ENCODE results near the gene AGO3. TPM values are rescaled to one million over a fixed set of nuclear protein-coding genes. Genes with fewer than 3 reads are reported as not detected.

The AGO3 gene
- total RNA-seq, 2 experiments from 2014 or later: 26.1 to 29.8 TPM

DNA sequence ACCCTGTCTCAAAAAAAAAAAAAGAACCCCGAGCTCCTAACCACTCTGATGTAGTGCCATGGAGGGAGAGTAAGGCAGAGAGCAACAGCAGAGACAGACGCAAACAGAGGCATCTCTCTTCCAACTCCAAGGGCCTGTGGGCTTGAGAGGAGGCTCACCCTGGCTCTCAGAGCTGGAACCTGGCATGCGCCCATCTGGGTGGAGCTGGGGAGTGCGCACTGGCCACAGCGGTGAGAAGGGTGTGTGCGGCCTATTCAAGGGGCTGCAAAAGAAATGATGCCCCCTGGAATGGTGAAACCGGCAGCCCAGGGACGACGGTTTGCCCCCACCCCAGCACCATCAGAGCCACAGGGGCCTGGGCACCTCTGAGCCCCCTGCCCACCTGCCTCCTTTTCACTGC lies 176.5 kb downstream of the AGO3 start:
- CTCF ChIA-PET: interaction anchor here (1.1 to 2.5 kb wide), 3 partner anchors 27 to 42 kb away, joined by 3 to 9 read pairs (median 6); partner anchors contain the start of gene TRAPPC3
- POLR2A ChIA-PET: no interaction called here

DNA sequence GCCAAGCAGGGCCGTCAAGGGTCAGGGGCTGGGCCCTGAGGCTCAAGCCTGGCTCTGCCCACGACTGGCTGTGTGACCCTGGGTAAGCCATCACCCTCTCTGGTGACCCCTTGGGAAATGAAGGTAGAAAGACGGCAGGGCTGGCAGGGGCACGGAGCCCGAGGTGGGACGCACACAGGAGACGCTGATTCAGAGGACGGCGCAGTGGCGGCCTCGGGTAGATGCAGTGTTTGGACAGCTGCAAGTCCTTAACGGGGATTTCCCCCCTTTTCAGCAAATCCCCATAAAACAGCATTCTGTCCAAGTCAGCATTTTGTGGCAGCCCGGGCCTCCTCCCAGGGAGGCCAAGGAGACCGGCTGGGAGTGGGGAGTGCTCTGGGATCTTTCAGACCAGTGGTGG lies 177.4 kb downstream of the AGO3 start:
- ChIA-PET POLR2A (no interaction called here), CTCF (interaction anchor here (2.5 kb wide), 1 partner anchor 26 kb away, joined by 9 read pairs; no protein-coding TSS in a partner anchor)

DNA sequence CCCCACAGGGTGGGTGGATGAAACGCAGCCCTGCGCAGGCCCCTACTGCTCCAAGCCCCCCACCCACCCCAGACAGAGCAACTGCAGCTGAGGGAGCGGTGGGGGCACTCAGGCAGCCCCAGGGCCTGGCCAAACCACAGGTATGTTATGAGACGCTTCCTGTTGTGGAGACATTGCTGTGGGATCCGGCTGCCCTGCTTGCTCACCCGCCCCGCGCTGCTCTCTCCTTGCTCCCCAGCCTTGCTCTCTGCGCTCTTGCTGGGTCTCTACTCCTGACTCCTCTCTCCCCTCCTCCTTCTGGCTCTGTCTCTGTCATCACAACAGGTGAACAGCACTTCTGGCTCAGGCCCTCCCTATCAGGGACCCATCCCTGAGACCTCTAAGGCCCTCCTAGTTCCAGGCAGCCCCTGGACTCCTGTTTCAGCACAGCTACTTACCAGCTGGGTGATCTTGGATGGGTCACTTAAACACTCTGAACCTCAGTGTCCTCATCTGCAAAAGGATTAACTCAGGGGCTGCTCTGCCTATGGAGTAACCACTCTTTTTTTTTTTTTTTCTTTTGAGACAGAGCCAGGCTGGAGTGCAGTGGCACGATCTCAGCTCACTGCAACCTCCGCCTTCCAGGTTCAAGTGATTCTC lies 178.3 kb downstream of the AGO3 start:
- CTCF ChIA-PET: interaction anchor here (0.8 to 2.5 kb wide), 2 partner anchors 8 to 25 kb away, joined by 3 to 9 read pairs; no protein-coding TSS in a partner anchor
- POLR2A ChIA-PET: no interaction called here

DNA sequence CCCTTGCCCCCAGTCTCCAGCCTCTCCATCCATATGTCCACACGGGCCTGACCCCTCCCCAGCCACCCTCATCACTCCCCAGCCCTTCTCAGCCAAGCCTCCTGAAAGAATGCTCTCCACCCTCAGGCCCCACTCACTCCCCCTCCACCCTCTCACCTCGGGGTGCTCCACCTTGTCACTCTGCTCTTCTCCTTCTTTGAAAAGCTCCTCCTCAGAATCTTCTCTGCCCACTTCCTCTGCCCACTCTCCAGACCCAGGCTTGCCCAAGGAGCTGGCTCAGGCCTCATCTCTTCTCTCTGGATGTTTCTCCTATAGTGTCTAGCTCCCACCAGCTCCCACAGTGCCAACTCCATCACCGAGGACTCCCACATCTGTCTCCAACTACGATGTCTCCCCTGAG lies 180.2 kb downstream of the AGO3 start:
- ChIA-PET CTCF (interaction anchor here (1.4 to 2.7 kb wide), 2 partner anchors 11 to 23 kb away, joined by 4 to 16 read pairs; no protein-coding TSS in a partner anchor), POLR2A (interaction anchor here (1.0 kb wide), 1 partner anchor 34 kb away, joined by 3 read pairs; no protein-coding TSS in a partner anchor)

DNA sequence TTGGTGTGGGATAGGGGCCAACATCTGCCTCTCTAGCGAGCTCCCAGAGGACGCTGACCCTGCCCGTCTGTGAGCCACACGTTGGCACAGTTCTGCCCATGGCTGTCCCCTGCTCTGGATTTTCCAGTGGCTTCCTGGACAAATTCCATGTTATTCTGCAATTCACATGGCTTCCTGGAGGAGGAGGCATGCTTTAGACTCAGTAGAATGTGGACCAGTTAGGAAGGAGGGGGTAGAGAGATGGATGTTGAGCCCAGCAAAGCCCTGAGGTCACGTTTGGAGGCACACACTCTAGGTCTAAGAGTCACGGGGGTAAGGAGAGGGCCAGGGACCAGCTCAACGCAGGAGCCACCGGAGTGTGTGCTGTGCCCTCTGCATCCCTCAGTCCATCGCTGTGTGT lies 181.9 kb downstream of the AGO3 start:
- CTCF ChIA-PET: no interaction called here
- POLR2A ChIA-PET: no interaction called here

DNA sequence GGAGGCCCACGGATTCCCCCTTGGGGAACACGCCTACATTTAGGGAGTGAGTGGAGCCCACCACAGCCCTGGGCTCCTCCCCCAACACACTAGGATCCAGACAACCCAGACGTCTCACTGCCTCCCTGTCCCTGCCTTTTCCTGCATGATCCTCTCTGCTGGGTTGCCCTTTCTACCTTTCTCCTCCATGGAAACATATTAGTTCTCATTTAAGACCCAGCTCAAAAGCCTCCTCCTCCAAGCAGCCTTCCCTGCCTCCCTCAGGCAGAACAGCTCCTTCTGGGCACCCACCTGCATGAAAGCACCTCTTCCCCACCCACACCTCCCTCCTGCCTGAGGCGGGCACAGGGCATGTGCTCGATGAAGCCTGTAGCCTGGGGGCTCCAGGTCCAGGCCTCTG lies 183.5 kb downstream of the AGO3 start:
- ChIA-PET POLR2A (no interaction called here), CTCF (no interaction called here)

DNA sequence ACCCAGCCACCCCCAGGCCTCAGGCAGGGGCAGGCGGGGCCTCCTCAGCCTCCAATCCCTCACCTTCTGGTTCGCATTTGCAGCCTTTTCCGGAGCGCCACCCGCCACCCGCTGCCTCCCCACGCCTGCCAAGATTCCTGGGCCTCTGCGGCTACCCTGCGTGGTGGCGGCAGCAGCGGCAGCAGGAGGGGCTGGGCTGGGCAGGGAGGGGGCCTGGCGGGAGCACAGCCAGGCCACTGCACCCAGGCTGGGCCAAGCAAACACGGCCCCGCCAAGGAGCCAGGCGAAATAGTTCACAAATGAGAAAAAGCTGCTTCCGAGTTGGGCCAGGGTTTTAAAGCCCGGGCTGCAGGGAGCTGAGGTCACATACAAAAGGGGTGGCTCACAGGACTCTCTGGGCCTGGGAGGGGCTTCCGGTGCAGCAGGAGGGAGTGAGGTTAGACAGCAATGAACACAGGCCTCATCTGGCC lies 184.3 kb downstream of the AGO3 start:
- ChIA-PET CTCF (interaction anchor here (0.9 kb wide), 1 partner anchor 19 kb away, joined by 3 read pairs; no protein-coding TSS in a partner anchor), POLR2A (no interaction called here)

DNA sequence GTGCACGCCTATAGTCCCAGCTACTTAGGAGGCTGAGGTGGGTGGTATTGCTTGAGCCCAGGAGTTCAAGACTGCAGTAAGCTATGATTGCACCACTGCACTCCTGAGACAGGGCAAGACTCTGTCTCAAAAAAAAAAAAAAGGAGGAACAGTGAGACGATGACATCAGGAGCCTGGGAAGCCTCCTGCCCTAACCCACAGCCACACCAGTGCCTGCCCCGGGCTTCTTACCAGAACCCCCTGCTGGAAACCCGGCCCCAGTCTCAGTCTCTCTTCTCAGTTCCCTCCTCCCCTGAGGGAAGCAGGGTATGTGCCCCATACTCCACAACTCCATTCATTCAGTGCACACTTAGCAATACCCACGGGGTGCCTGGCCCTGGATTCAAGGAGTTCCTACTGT lies 185.0 kb downstream of the AGO3 start:
- CTCF ChIA-PET: interaction anchor here (0.6 to 0.9 kb wide), 2 partner anchors 19 to 154 kb away, joined by 3 read pairs; no protein-coding TSS in a partner anchor
- POLR2A ChIA-PET: no interaction called here

DNA sequence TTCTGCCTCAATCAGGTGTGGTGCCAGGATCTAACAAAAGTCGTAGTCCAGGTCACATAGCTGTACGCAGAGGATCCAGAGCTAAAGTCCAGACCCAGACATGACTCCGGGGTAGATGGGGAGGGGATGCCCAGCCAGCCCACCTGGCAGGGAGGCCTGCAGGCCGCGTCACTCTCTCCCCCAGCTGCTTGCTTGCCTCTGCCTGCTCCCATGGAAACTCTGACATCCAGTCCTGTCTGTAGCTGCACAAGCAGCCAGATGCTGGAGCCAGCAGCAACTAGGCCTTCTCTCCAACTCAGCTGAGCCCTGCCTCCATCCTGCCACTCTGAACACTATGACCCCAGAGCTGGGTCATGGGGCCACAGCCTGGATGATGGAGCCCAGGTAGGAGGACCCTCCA lies 186.0 kb downstream of the AGO3 start:
- POLR2A ChIA-PET: no interaction called here
- CTCF ChIA-PET: interaction anchor here (0.7 to 1.5 kb wide), 2 partner anchors 20 to 38 kb away, joined by 3 read pairs; no protein-coding TSS in a partner anchor

DNA sequence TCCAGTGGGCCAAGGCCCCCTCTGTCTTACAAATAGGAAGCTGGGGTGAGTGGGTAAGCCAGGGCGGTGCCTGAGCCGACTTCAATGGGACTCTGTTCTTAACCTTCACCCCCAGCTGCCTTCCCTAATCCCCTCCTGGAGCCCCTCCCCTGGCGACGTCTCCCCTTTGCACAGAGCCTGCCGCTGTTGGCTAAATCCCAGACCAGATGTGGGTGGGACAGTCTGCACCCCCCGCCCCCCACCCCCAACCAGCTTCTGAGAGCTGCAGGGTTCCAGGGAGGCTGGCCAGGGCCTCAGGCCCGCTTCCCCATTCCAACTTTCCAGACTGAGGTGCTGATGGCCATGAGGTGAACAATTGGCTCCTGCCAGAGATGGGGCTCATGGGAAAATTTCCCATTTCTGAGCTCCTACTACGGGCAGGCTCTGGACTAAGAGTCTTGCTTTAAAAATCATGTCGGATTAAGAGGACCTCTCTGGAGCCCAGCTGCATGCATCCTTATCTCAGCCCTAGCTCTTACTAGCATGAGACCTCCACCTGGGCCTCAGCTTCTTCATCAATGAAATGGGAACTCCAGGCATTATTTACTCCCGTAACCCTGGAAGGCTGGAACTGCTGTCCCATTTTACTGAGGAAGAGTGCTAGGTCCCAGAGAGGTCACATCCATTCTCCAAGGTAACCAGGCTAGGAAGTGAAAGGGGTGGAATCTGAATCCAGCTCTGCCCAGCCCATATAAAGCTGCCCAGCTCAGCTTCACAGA lies 187.7 kb downstream of the AGO3 start:
- POLR2A ChIA-PET: interaction anchor here (0.7 kb wide), 1 partner anchor 9 kb away, joined by 7 read pairs; no protein-coding TSS in a partner anchor

DNA sequence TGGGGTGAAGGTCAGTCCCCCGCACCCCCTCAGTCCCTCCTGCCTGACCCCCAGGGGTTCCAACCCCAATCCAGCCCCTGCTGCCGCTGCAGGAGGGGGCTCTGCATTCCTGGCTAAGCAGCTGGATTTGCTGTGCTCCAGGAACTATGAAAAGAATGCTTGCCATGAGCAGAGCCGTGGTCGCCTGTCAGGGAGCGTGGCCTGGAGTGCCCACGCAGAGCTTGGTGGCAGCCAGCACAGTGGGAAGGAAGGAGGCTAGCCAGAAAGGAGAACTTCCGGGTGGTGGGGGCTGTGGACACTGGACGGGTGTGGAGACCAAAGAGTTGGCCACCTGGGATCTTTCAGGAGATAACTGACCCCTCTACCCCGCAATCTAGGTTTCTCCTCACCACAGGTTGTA lies 188.6 kb downstream of the AGO3 start:
- ChIA-PET POLR2A (no interaction called here), CTCF (interaction anchor here (0.7 to 1.0 kb wide), 2 partner anchors 15 to 19 kb away, joined by 3 to 7 read pairs; no protein-coding TSS in a partner anchor)

More for the DNA sequence above, 187.7 kb downstream of the AGO3 start:
- CTCF ChIA-PET: interaction anchor here (0.6 to 1.2 kb wide), 4 partner anchors 16 to 157 kb away, joined by 3 to 7 read pairs (median 5); no protein-coding TSS in a partner anchor

Other genes starting within 250 kb of the AGO3 start
- 10 to 100 TPM; 20.1 to 20.4 TPM for gene C1orf216, start 212.2 kb upstream of the AGO3 start, total RNA-seq
- 10 to 100 TPM; 86.3 to 87.5 TPM for gene CLSPN, start 161.1 kb upstream of the AGO3 start, total RNA-seq
- 1 to 10 TPM; 5.7 to 7.3 TPM for gene AGO4, start 123.1 kb upstream of the AGO3 start, total RNA-seq
- 10 to 100 TPM; 41.6 to 43.2 TPM for gene AGO1, start 47.9 kb upstream of the AGO3 start, total RNA-seq
- not detected for gene TEKT2, start 153.0 kb downstream of the AGO3 start, total RNA-seq
- gene ADPRS, start 157.8 kb downstream of the AGO3 start, total RNA-seq: 10 to 100 TPM; 46.0 to 46.6 TPM
- gene COL8A2, start 194.1 kb downstream of the AGO3 start, total RNA-seq: under 1 TPM; 0.38 to 0.48 TPM
- 10 to 100 TPM; 60.6 to 64.0 TPM for gene TRAPPC3, start 218.4 kb downstream of the AGO3 start, total RNA-seq
- gene MAP7D1, start 225.1 kb downstream of the AGO3 start, total RNA-seq: 100 to 1,000 TPM; 172 to 174 TPM